KMS-11 (cell line): ENCODE data around the gene HHAT.

Source experiments
- H2AFZ ChIP-seq: fragments of 200-600 bp; sonication (generic); 2 replicates; pipeline ENCODE4 v1.6.1; 2016; ENCODE audit warnings: antibody characterized with exemption, mixed run types, low read depth
- H3K27ac ChIP-seq: fragments of 200-600 bp; sonication (generic); 2 replicates; pipeline ENCODE4 v1.6.1; 2016; ENCODE audit warnings: mild to moderate bottlenecking, mixed run types
- H3K27me3 ChIP-seq: fragments of 200-600 bp; sonication (generic); 2 replicates; pipeline ENCODE4 v1.6.1; 2017; ENCODE audit warnings: mild to moderate bottlenecking, low read depth, mixed run types, moderate library complexity; ENCODE audit not compliant: insufficient read depth
- H3K36me3 ChIP-seq: fragments of 200-600 bp; sonication (generic); 2 replicates; pipeline ENCODE4 v1.6.1; 2017; ENCODE audit warnings: mild to moderate bottlenecking, mixed run types; ENCODE audit not compliant: insufficient read depth
- H3K4me1 ChIP-seq: fragments of 200-600 bp; sonication (generic); 2 replicates; pipeline ENCODE4 v1.6.1; 2016; ENCODE audit warnings: mild to moderate bottlenecking, low read depth, mixed run types; ENCODE audit not compliant: poor library complexity, severe bottlenecking
- H3K4me2 ChIP-seq: fragments of 200-600 bp; sonication (generic); 2 replicates; pipeline ENCODE4 v1.7.0; 2016; ENCODE audit warnings: mild to moderate bottlenecking, mixed run types
- H3K4me3 ChIP-seq: fragments of 200-600 bp; sonication (generic); IDR thresholded peaks from 2 replicates; pipeline ENCODE4 v1.6.1; 2017; ENCODE audit warnings: low read depth, low read length, mixed read lengths; ENCODE audit not compliant: insufficient read depth
- H3K79me2 ChIP-seq: fragments of 200-600 bp; sonication (generic); 2 replicates; pipeline ENCODE4 v1.6.1; 2016; ENCODE audit warnings: low read depth, mixed run types; ENCODE audit not compliant: insufficient read depth
- H3K9ac ChIP-seq: fragments of 200-600 bp; sonication (generic); 2 replicates; pipeline ENCODE4 v1.6.1; 2016; ENCODE audit warnings: mild to moderate bottlenecking, mixed run types
- H4K20me1 ChIP-seq: fragments of 200-600 bp; sonication (generic); 2 replicates; pipeline ENCODE4 v1.6.1; 2016; ENCODE audit warnings: mild to moderate bottlenecking, mixed run types; ENCODE audit not compliant: insufficient read depth
- TF ChIP-seq, protein P1 (sequence below): fragments of 200-600 bp; sonication (generic); conservative IDR thresholded peaks from 2 replicates; pipeline ENCODE4 v1.6.1; 2017; ENCODE audit warnings: low read depth, mild to moderate bottlenecking, antibody characterized with exemption, low read length, moderate library complexity, mixed read lengths

HHAT gene

DNA sequence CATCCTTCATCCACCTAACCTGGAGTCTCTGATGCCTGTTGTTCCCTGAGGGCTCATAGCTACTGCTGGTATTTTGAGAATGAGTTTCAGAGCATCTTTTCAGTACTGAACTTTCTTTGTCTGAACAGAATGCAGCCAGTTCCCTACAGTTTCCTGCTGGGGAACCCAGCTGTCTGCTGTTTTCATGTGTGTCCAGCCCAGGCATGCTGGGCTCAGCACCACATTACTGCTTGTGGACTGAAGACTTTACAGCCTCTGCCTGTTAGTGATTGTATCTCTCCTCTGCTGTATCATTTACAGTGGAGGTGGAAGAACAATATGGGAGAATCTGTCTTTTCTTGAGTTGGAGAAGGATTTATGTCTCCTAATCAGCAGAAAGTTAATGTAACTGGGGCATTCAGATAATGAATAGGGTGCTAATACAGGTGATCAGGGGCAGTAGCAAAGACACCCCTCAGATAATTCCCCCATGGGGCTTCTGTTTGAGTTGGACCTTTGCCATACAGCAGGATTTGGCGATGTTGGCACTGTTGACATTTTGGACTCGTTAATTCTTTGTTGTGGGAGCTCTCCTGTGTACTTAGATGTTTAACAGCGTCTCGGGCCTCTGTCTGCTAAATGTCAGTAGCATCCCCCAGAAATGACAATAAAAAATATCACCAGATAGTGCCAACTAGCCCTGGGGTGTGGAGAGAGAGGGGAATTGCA, 207.7 kb downstream of the HHAT start:
- TF ChIP-seq, protein P1, sequence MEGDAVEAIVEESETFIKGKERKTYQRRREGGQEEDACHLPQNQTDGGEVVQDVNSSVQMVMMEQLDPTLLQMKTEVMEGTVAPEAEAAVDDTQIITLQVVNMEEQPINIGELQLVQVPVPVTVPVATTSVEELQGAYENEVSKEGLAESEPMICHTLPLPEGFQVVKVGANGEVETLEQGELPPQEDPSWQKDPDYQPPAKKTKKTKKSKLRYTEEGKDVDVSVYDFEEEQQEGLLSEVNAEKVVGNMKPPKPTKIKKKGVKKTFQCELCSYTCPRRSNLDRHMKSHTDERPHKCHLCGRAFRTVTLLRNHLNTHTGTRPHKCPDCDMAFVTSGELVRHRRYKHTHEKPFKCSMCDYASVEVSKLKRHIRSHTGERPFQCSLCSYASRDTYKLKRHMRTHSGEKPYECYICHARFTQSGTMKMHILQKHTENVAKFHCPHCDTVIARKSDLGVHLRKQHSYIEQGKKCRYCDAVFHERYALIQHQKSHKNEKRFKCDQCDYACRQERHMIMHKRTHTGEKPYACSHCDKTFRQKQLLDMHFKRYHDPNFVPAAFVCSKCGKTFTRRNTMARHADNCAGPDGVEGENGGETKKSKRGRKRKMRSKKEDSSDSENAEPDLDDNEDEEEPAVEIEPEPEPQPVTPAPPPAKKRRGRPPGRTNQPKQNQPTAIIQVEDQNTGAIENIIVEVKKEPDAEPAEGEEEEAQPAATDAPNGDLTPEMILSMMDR: no peak
- Histone ChIP-seq H3K27ac (no peak overlapping the region), H3K4me2 (no peak overlapping the region), H3K36me3 (no peaks in the 10 kb centered on the region), H2AFZ (no peak overlapping the region), H3K79me2 (no peaks in the 10 kb centered on the region), H4K20me1 (no peaks in the 10 kb centered on the region; the same call in 1 of the 2 replicates), H3K27me3 (no peaks in the 10 kb centered on the region), H3K4me3 (no peak overlapping the region), H3K4me1 (no peaks in the 10 kb centered on the region), H3K9ac (no peak overlapping the region)

GRCh38 chr1:210540288-210540687, 211.6 kb downstream of the HHAT start:
- H3K27me3 ChIP-seq: no peaks in the 10 kb centered on the region
- H4K20me1 ChIP-seq: no peaks in the 10 kb centered on the region
- H3K4me1 ChIP-seq: no peaks in the 10 kb centered on the region
- H3K4me3 ChIP-seq: no peak overlapping the region
- no peaks in the 10 kb centered on the region for H3K79me2 ChIP-seq
- H3K36me3 ChIP-seq: no peaks in the 10 kb centered on the region
- no peak overlapping the region for H3K27ac ChIP-seq
- TF ChIP-seq, protein P1: no peak
- no peak overlapping the region for H3K9ac ChIP-seq
- H3K4me2 ChIP-seq: no peak overlapping the region
- no peak overlapping the region for H2AFZ ChIP-seq

GRCh38 chr1:210541680-210542358, 213.1 kb downstream of the HHAT start:
- TF ChIP-seq, protein P1: no peak
- Histone ChIP-seq H3K79me2 (no peaks in the 10 kb centered on the region), H3K27ac (no peak overlapping the region), H3K36me3 (no peaks in the 10 kb centered on the region), H3K4me3 (no peak overlapping the region), H2AFZ (no peak overlapping the region), H3K4me1 (no peaks in the 10 kb centered on the region), H3K9ac (no peak overlapping the region), H3K4me2 (no peak overlapping the region), H4K20me1 (no peaks in the 10 kb centered on the region), H3K27me3 (no peaks in the 10 kb centered on the region)

DNA sequence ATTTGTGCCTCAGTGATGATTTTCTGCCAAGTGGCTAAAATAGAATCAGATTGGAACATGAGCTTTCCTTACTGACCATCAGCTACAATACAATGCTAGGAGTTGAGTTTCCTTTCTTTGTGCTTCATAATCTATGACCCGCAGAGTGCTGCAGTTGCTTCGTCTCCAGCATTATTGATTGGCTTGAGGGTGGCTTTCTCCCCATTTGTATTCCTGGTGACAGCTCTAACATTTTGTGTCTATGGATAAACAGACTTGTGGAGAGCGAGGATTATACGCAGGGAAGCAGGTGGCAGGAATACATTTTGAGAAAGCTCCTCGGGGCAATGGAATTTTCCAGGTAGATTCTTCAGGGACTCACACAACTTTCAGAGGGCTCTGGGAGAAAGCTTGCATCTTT, 223.2 kb downstream of the HHAT start:
- H3K27me3 ChIP-seq: no peaks in the 10 kb centered on the region
- no peaks in the 10 kb centered on the region for H3K36me3 ChIP-seq

More for the DNA sequence above, 223.2 kb downstream of the HHAT start:
- Histone ChIP-seq H3K4me2 (no peak overlapping the region), H3K9ac (no peak overlapping the region), H3K4me1 (no peaks in the 10 kb centered on the region), H3K4me3 (no peak overlapping the region), H3K27ac (no peak overlapping the region), H2AFZ (no peak overlapping the region), H3K79me2 (no peaks in the 10 kb centered on the region), H4K20me1 (no peaks in the 10 kb centered on the region)
- TF ChIP-seq, protein P1: no peak
